H9 (cell line): Measurements from ENCODE around the gene TSPAN3. TPM values are rescaled to one million over a fixed set of nuclear protein-coding genes. Genes with fewer than 3 reads are reported as not detected.

Experiments used
- DNase-seq: peaks from one replicate; pipeline ENCODE4 v3.0.0-alpha.2; 2017
- H2AFZ ChIP-seq: one replicate; pipeline ENCODE4 v1.6.1; 2013; ENCODE audit warnings: mild to moderate bottlenecking, low read length, control low read depth, moderate library complexity
- H2AK5ac ChIP-seq: 2 replicates; pipeline ENCODE4 v1.6.1; 2013; ENCODE audit warnings: low read length, control low read depth, mixed read lengths; ENCODE audit not compliant: insufficient read length
- H2BK120ac ChIP-seq: one replicate; pipeline ENCODE4 v1.6.1; 2013; ENCODE audit warnings: low read depth, mild to moderate bottlenecking, low read length, control low read depth, inconsistent platforms; ENCODE audit not compliant: poor library complexity, severe bottlenecking
- H2BK12ac ChIP-seq: 2 replicates; pipeline ENCODE4 v1.6.1; 2013; ENCODE audit warnings: low read length, control low read depth, mixed read lengths, low read depth; ENCODE audit not compliant: insufficient read length
- H2BK15ac ChIP-seq: 2 replicates; pipeline ENCODE4 v1.6.1; 2013; ENCODE audit warnings: low read depth, low read length, control low read depth
- H2BK20ac ChIP-seq: one replicate; pipeline ENCODE4 v1.6.1; 2013; ENCODE audit warnings: low read depth, mild to moderate bottlenecking, low read length, control low read depth, inconsistent platforms; ENCODE audit not compliant: poor library complexity, severe bottlenecking
- H2BK5ac ChIP-seq: 2 replicates; pipeline ENCODE4 v1.6.1; 2013; ENCODE audit warnings: low read length, control low read depth, mixed read lengths; ENCODE audit not compliant: insufficient read length
- H3K14ac ChIP-seq: 2 replicates; pipeline ENCODE4 v1.6.1; 2013; ENCODE audit warnings: low read length, control low read depth; ENCODE audit not compliant: insufficient read depth
- H3K18ac ChIP-seq: 2 replicates; pipeline ENCODE4 v1.6.1; 2013; ENCODE audit warnings: low read depth, mild to moderate bottlenecking, mixed read lengths, low read length, control low read depth; ENCODE audit not compliant: insufficient read length
- H3K23ac ChIP-seq: 2 replicates; pipeline ENCODE4 v1.6.1; 2013; ENCODE audit warnings: low read length, control low read depth, mixed read lengths, low read depth; ENCODE audit not compliant: insufficient read length
- H3K23me2 ChIP-seq: 2 replicates; pipeline ENCODE4 v1.6.1; 2013; ENCODE audit warnings: low read depth, mild to moderate bottlenecking, mixed read lengths, low read length, control low read depth; ENCODE audit not compliant: insufficient read length, poor library complexity, severe bottlenecking
- H3K27ac ChIP-seq: 2 replicates; pipeline ENCODE4 v1.5.1; 2013; ENCODE audit warnings: low read length, control low read depth, mixed read lengths, low read depth; ENCODE audit not compliant: insufficient read length
- H3K27me3 ChIP-seq: 2 replicates; pipeline ENCODE4 v1.6.1; 2013; ENCODE audit warnings: low read length, control low read depth, inconsistent platforms; ENCODE audit not compliant: insufficient read depth
- H3K4ac ChIP-seq: 2 replicates; pipeline ENCODE4 v1.6.1; 2013; ENCODE audit warnings: low read depth, mild to moderate bottlenecking, control low read depth, inconsistent platforms, low read length, moderate library complexity
- H3K4me1 ChIP-seq: 2 replicates; pipeline ENCODE4 v1.6.1; 2013; ENCODE audit warnings: low read length, control low read depth, inconsistent platforms; ENCODE audit not compliant: insufficient read depth
- H3K4me2 ChIP-seq: 2 replicates; pipeline ENCODE4 v1.6.1; 2013; ENCODE audit warnings: low read length, control low read depth, mixed read lengths; ENCODE audit not compliant: insufficient read length, insufficient read depth
- H3K56ac ChIP-seq: 2 replicates; pipeline ENCODE4 v1.6.1; 2013; ENCODE audit warnings: low read depth, mild to moderate bottlenecking, mixed read lengths, low read length, control low read depth; ENCODE audit not compliant: insufficient read length
- H3K79me1 ChIP-seq: 2 replicates; pipeline ENCODE4 v1.6.1; 2013; ENCODE audit warnings: low read depth, mild to moderate bottlenecking, moderate library complexity, low read length, control low read depth, inconsistent platforms; ENCODE audit not compliant: insufficient read depth, poor library complexity, severe bottlenecking
- H3K79me2 ChIP-seq: 2 replicates; pipeline ENCODE4 v1.6.1; 2013; ENCODE audit warnings: low read length, control low read depth, inconsistent platforms; ENCODE audit not compliant: insufficient read depth
- H3K9ac ChIP-seq: 2 replicates; pipeline ENCODE4 v1.6.1; 2013; ENCODE audit warnings: low read length, control low read depth, mixed read lengths; ENCODE audit not compliant: insufficient read length; ENCODE audit errors: extremely low read depth
- H3K9me3 ChIP-seq: one replicate; pipeline ENCODE4 v1.6.1; 2013; ENCODE audit warnings: low read depth, low read length, inconsistent platforms; ENCODE audit not compliant: control insufficient read depth
- H3T11ph ChIP-seq: one replicate; pipeline ENCODE4 v1.6.1; 2013; ENCODE audit warnings: mild to moderate bottlenecking, low read length, control low read depth, inconsistent platforms
- H4K20me1 ChIP-seq: one replicate; pipeline ENCODE4 v1.6.1; 2013; ENCODE audit not compliant: control insufficient read depth, insufficient read length, insufficient read depth
- H4K5ac ChIP-seq: 2 replicates; pipeline ENCODE4 v1.6.1; 2013; ENCODE audit warnings: low read depth, mild to moderate bottlenecking, mixed read lengths, low read length, control low read depth; ENCODE audit not compliant: insufficient read length
- H4K8ac ChIP-seq: replicated peaks from 2 replicates; pipeline ENCODE4 v1.6.1; 2013; ENCODE audit warnings: low read length, control low read depth, mixed read lengths, low read depth; ENCODE audit not compliant: insufficient read length
- H4K91ac ChIP-seq: 2 replicates; pipeline ENCODE4 v1.6.1; 2013; ENCODE audit warnings: low read depth, mild to moderate bottlenecking, moderate library complexity, mixed read lengths, low read length, control low read depth; ENCODE audit not compliant: insufficient read length
- H3K27ac Mint-ChIP-seq, 3 experiments: 2 replicates in 2 of 3; 3 replicates in 1 of 3; pipeline ENCODE4 v1.8.0; 2020 to 2021; ENCODE audit warnings: mixed read lengths in 3 of 3, mild to moderate bottlenecking in 1 of 3, moderate library complexity in 1 of 3
- H3K27me3 Mint-ChIP-seq: 2 replicates; pipeline ENCODE4 v1.8.0; 2021; ENCODE audit warnings: low read depth, mild to moderate bottlenecking, moderate library complexity, mixed read lengths
- H3K36me3 Mint-ChIP-seq, 3 experiments: 2 replicates in 2 of 3; 3 replicates in 1 of 3; pipeline ENCODE4 v1.8.0; 2020 to 2021; ENCODE audit warnings: low read depth in 3 of 3, mixed read lengths in 3 of 3; ENCODE audit not compliant: insufficient read depth in 1 of 3
- H3K4me1 Mint-ChIP-seq, 2 experiments: 2 replicates each; pipeline ENCODE4 v1.8.0; 2020; ENCODE audit warnings: mixed read lengths in 2 of 2
- H3K4me3 Mint-ChIP-seq, 2 experiments: 2 replicates in 1 of 2; 3 replicates in 1 of 2; pipeline ENCODE4 v1.8.0; 2020 to 2021; ENCODE audit warnings: mild to moderate bottlenecking in 2 of 2, mixed read lengths in 2 of 2, moderate library complexity in 1 of 2
- H3K9me3 Mint-ChIP-seq, 2 experiments: 2 replicates in 1 of 2; 3 replicates in 1 of 2; pipeline ENCODE4 v1.8.0; 2020; ENCODE audit warnings: mild to moderate bottlenecking in 2 of 2, mixed read lengths in 2 of 2, moderate library complexity in 1 of 2
- WGBS: extraction: QIAGEN DNeasy Blood & Tissue Kit; methylation state at CpG from one replicate; pipeline ENCODE4 v1.1.7; 2013; ENCODE audit warnings: missing lambda C conversion rate, low lambda C conversion rate, mixed read lengths; ENCODE audit not compliant: insufficient read length; ENCODE audit errors: extremely low coverage; 5-methylcytosine and 5-hydroxymethylcytosine counted together
- total RNA-seq: library from RNA; stranded (reverse); gene quantifications from 2 replicates; pipeline ENCODE4 v1.2.1, GENCODE V29; 2021
- TF ChIP-seq, protein P1 (sequence below): fragments of 200-600 bp; sonication (generic); conservative IDR thresholded peaks from 3 replicates; pipeline ENCODE4 v1.8.0; 2021; ENCODE audit warnings: antibody characterized with exemption, mild to moderate bottlenecking

Gene TSPAN3
- total RNA-seq, 1 experiment from 2014 or later, result 117 TPM

DNA sequence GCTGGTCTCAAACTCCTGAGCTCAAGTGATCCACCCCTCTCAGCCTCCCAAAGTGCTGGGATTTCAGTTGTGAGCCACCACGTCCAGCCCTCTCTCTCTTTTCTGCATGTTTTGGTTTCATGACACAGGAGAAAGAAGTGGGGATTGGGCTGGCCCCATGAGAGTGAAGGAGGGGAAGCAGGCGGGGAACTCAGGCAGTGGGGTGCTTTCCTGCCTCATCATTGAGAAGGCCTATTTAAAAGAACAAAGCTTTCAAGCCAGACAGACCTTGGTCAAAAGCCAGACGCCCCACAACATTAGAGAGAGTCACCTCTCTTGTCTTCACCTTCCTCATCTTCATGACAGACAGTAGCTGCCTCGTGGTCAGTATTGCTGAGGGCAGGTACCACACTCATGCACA is 60.1 kb downstream of the TSPAN3 start:
- TF ChIP-seq, protein P1, sequence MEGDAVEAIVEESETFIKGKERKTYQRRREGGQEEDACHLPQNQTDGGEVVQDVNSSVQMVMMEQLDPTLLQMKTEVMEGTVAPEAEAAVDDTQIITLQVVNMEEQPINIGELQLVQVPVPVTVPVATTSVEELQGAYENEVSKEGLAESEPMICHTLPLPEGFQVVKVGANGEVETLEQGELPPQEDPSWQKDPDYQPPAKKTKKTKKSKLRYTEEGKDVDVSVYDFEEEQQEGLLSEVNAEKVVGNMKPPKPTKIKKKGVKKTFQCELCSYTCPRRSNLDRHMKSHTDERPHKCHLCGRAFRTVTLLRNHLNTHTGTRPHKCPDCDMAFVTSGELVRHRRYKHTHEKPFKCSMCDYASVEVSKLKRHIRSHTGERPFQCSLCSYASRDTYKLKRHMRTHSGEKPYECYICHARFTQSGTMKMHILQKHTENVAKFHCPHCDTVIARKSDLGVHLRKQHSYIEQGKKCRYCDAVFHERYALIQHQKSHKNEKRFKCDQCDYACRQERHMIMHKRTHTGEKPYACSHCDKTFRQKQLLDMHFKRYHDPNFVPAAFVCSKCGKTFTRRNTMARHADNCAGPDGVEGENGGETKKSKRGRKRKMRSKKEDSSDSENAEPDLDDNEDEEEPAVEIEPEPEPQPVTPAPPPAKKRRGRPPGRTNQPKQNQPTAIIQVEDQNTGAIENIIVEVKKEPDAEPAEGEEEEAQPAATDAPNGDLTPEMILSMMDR, result no peak
- Histone ChIP-seq H2BK120ac (no peak overlapping the region), H3K9me3 (no peaks in the 10 kb centered on the region), H2AK5ac (no peak overlapping the region), H3K56ac (no peak overlapping the region), H3K18ac (no peak overlapping the region), H3T11ph (no peak overlapping the region), H3K79me2 (no peaks in the 10 kb centered on the region), H3K9ac (no peak overlapping the region), H3K27ac (no peak overlapping the region), H3K4me2 (no peak overlapping the region), H3K4me1 (no peaks in the 10 kb centered on the region), H4K20me1 (no peaks in the 10 kb centered on the region), H2BK5ac (no peak overlapping the region), H3K23me2 (no peaks in the 10 kb centered on the region), H3K23ac (no peak overlapping the region), H3K4ac (no peak overlapping the region), H2BK20ac (no peak overlapping the region), H2AFZ (no peak overlapping the region), H2BK12ac (no peak overlapping the region), H4K91ac (no peak overlapping the region), H2BK15ac (no peak overlapping the region), H3K14ac (no peak overlapping the region), H4K8ac (no peak overlapping the region), H4K5ac (no peak overlapping the region), H3K79me1 (no peaks in the 10 kb centered on the region), H3K27me3 (no peaks in the 10 kb centered on the region)
- Mint-ChIP-seq H3K27me3 (no peaks in the 10 kb centered on the region; the same call in 1 of the 2 replicates), H3K27ac (no peak overlapping the region), H3K36me3 (no peaks in the 10 kb centered on the region), H3K4me1 (0 out of 4 replicates have a peak, but pooled peaks cover 0 to 4% of the 10 kb centered on the region in 2 experiments), H3K9me3 (no peaks in the 10 kb centered on the region), H3K4me3 (no peak overlapping the region)
- no CpG with 5 or more reads among the region's 4 CpGs for WGBS
- DNase-seq, result no peak
